Loucy (cell line): ENCODE data around the gene SLC16A6.
"Not testable (repeated sequence)": the region's sequence is repeated elsewhere in the genome, so short reads cannot be mapped to it uniquely, and the experiment has no call there.

Experiments used
- H2AFZ ChIP-seq: fragments of 200-600 bp; sonication (generic); 2 replicates; pipeline ENCODE4 v1.6.0; 2016; ENCODE audit warnings: antibody characterized with exemption, mild to moderate bottlenecking, low read length, moderate library complexity
- H3F3A ChIP-seq: fragments of 200-600 bp; 2 replicates; pipeline ENCODE4 v1.6.0; 2016; ENCODE audit warnings: antibody characterized with exemption, low read depth, mild to moderate bottlenecking
- H3K27me3 ChIP-seq: fragments of 200-600 bp; sonication (generic); 2 replicates; pipeline ENCODE4 v1.6.1; 2014; ENCODE audit warnings: low read length, mild to moderate bottlenecking; ENCODE audit not compliant: insufficient read depth, poor library complexity, severe bottlenecking
- H3K36me3 ChIP-seq: fragments of 200-600 bp; sonication (generic); 2 replicates; pipeline ENCODE4 v1.6.1; 2016; ENCODE audit warnings: low read length; ENCODE audit not compliant: insufficient read depth
- H3K4me1 ChIP-seq: fragments of 200-600 bp; sonication (generic); 2 replicates; pipeline ENCODE4 v1.5.1; 2014; ENCODE audit warnings: low read length, mild to moderate bottlenecking; ENCODE audit not compliant: insufficient read depth, poor library complexity, severe bottlenecking
- H3K4me2 ChIP-seq: fragments of 200-600 bp; sonication (generic); 2 replicates; pipeline ENCODE4 v1.6.0; 2014; ENCODE audit warnings: antibody characterized with exemption, low read length, low read depth, mild to moderate bottlenecking; ENCODE audit not compliant: poor library complexity, severe bottlenecking
- H3K4me3 ChIP-seq: fragments of 200-600 bp; sonication (generic); 2 replicates; pipeline ENCODE4 v1.5.1; 2014; ENCODE audit warnings: low read length, mild to moderate bottlenecking, mixed read lengths; ENCODE audit not compliant: poor library complexity, severe bottlenecking
- H3K79me2 ChIP-seq: fragments of 200-600 bp; sonication (generic); 2 replicates; pipeline ENCODE4 v1.6.1; 2014; ENCODE audit warnings: low read length; ENCODE audit not compliant: insufficient read depth
- H3K9ac ChIP-seq: fragments of 200-600 bp; sonication (generic); 2 replicates; pipeline ENCODE4 v1.6.0; 2014; ENCODE audit warnings: mild to moderate bottlenecking, low read depth, low read length, moderate library complexity; ENCODE audit not compliant: poor library complexity, severe bottlenecking
- H3K9me2 ChIP-seq: fragments of 200-600 bp; sonication (generic); replicated peaks from 2 replicates; pipeline ENCODE4 v1.6.1; 2016; ENCODE audit warnings: low read depth, low read length, mixed read lengths
- H3K9me3 ChIP-seq: fragments of 200-600 bp; sonication (generic); 2 replicates; pipeline ENCODE4 v1.6.1; 2014; ENCODE audit warnings: mild to moderate bottlenecking, antibody characterized with exemption, low read length, low read depth; ENCODE audit not compliant: insufficient read depth
- H4K20me1 ChIP-seq: fragments of 200-600 bp; sonication (generic); 2 replicates; pipeline ENCODE4 v1.6.0; 2014; ENCODE audit warnings: antibody characterized with exemption, low read length, mild to moderate bottlenecking; ENCODE audit not compliant: insufficient read depth, poor library complexity, severe bottlenecking
- CTCF ChIP-seq: fragments of 200-600 bp; sonication (generic); conservative IDR thresholded peaks from 2 replicates; pipeline ENCODE4 v1.5.1; 2014; ENCODE audit warnings: mild to moderate bottlenecking, antibody characterized with exemption, low read length
- EZH2phosphoT487 ChIP-seq: fragments of 200-600 bp; IDR thresholded peaks from 2 replicates; pipeline ENCODE4 v1.6.1; 2018; ENCODE audit warnings: antibody characterized with exemption, mild to moderate bottlenecking, moderate library complexity, borderline replicate concordance

Gene SLC16A6

GRCh38 chr17:68263101-68263681 is 27.7 kb downstream of the SLC16A6 start:
- not testable (repeated sequence) for H3K27me3 ChIP-seq, H3K9ac ChIP-seq, H2AFZ ChIP-seq, H3K9me3 ChIP-seq, H3K4me3 ChIP-seq, H4K20me1 ChIP-seq, H3K79me2 ChIP-seq, H3K36me3 ChIP-seq, H3K9me2 ChIP-seq, H3F3A ChIP-seq
- Histone ChIP-seq H3K4me2 (peak overlapping the region; percentile 18), H3K4me1 (peaks cover 25% of the 10 kb centered on the region)
- TF ChIP-seq CTCF = peak; percentile 62

GRCh38 chr17:68262467-68262866 is 28.5 kb downstream of the SLC16A6 start:
- H4K20me1 ChIP-seq, H3K36me3 ChIP-seq, H3K4me2 ChIP-seq, H3K4me3 ChIP-seq, H3K9ac ChIP-seq, H3F3A ChIP-seq, H3K79me2 ChIP-seq, H2AFZ ChIP-seq, H3K27me3 ChIP-seq, H3K9me2 ChIP-seq, H3K9me3 ChIP-seq: not testable (repeated sequence)
- H3K4me1 ChIP-seq = peaks cover 32% of the 10 kb centered on the region

GRCh38 chr17:68260051-68260762 is 30.7 kb downstream of the SLC16A6 start:
- Histone ChIP-seq H3F3A (peaks cover 9% of the 10 kb centered on the region; the same call in 1 of the 2 replicates), H3K4me2 (peak overlapping the region; percentile 43), H4K20me1 (no peaks in the 10 kb centered on the region), H3K9ac (peak overlapping the region; percentile 31), H3K4me3 (peak overlapping the region; percentile 30), H3K4me1 (peaks cover 50% of the 10 kb centered on the region), H2AFZ (no peak overlapping the region), H3K79me2 (no peaks in the 10 kb centered on the region), H3K36me3 (no peaks in the 10 kb centered on the region), H3K9me2 (no peaks in the 10 kb centered on the region), H3K27me3 (no peaks in the 10 kb centered on the region), H3K9me3 (no peaks in the 10 kb centered on the region)
- no peak for TF ChIP-seq EZH2phosphoT487
- no peak for TF ChIP-seq CTCF

GRCh38 chr17:68259648-68259951 is 31.3 kb downstream of the SLC16A6 start:
- not testable (repeated sequence) for H4K20me1 ChIP-seq, H2AFZ ChIP-seq, H3K9me3 ChIP-seq, H3K27me3 ChIP-seq, H3K36me3 ChIP-seq, H3K9me2 ChIP-seq, H3K79me2 ChIP-seq
- H3F3A ChIP-seq = peaks cover 13% of the 10 kb centered on the region; the same call in 1 of the 2 replicates
- H3K4me3 ChIP-seq = peak overlapping the region; percentile 30
- H3K4me2 ChIP-seq = peak overlapping the region; percentile 43
- H3K4me1 ChIP-seq = peaks cover 57% of the 10 kb centered on the region
- H3K9ac ChIP-seq = peak overlapping the region; percentile 31

- H3K9me3 ChIP-seq, H3K36me3 ChIP-seq, H4K20me1 ChIP-seq, H2AFZ ChIP-seq, H3K27me3 ChIP-seq, H3K9me2 ChIP-seq, H3K79me2 ChIP-seq: not testable (repeated sequence)
- H3K4me1 ChIP-seq = peaks cover 62% of the 10 kb centered on the region
- peak overlapping the region; percentile 72 for H3K4me2 ChIP-seq
- peak overlapping the region; percentile 77 for H3K9ac ChIP-seq
- peaks cover 13% of the 10 kb centered on the region; the same call in 1 of the 2 replicates for H3F3A ChIP-seq
- peak overlapping the region; percentile 52 for H3K4me3 ChIP-seq
Observed at GRCh38 chr17:68258890-68259647, 31.9 kb downstream of the SLC16A6 start.
